GM18519 (cell line): ENCODE data around the gene SULT4A1.

Experiments
- ATAC-seq: cut with Tn5 transposase; IDR thresholded peaks from one replicate; pipeline ENCODE4 v1.9.1; 2021; ENCODE audit warnings: mild to moderate bottlenecking, moderate library complexity; ENCODE audit not compliant: unreplicated experiment, low FRiP score

Gene SULT4A1

DNA sequence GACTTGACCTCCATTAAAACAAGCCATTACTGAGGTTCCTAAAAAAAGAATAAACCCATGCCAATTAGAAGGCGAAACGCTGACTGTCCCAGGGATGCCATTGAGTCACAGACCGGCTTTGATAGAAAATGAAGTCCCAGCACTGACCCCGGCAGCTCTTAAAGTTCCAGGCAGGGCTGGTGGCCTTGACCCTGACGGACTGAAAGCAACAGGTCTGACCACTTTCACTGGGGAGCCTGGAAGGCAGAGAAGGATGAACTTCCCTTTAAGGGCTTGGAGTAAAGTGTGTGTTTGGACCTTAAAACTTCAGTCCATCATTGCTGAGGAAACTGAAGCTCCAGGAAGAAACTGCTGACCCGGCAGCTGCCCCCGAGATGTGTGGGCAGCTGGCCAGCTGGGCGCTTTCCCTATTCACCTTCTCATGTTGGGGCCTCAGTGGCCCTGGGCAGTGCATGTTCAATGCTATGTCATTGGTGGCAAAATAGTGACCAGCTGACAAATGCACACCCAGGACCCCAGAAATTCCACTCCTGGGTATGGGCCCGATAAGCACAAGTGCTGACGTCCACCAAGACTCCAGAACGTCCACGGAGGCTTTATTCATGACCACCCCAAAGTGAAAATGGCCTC, 31.3 kb downstream of the SULT4A1 start:
- no peak for ATAC-seq

- no peak for ATAC-seq
These were observed 32.1 kb downstream of the SULT4A1 start for GRCh38 chr22:43829904-43830851.

DNA sequence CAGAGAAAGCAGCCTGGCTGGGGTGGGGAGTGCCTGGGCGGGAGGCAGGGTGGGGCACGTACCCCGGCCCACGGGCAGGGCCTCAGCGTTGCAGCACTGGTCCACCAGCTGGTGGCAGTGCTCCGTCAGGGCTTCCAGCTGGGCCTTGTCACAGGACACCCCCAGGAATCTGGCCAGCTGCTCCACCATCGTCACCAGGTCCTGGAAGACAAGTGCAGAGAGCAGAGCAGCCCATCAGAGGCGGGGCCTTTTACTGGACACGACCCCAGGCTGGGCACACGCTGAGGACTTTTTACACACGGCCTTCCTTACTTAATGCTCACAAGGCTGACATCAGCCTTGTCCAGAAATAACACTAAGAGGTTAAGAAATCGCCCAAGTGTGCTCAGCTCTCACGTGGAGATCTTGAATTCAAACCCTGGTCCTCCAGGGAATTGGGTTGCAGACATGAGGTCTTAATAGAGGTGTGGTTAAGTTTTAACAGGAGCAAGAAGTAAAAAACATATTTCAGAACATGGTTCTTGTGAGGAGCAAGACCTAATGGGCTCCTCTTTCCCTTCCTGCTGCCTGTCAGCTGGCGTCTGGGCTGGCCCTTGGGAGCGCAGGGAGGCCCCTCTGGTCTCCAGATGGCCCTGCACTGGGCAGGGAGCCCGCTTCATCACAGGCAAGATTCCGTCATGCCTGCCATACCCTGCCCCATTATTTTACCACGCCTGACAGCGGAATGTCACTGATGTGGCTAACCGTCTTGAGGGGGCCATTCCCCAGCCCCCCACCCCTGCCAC, 33.1 kb downstream of the SULT4A1 start:
- ATAC-seq = no peak

GRCh38 chr22:43828725-43828997, 33.7 kb downstream of the SULT4A1 start:
- no peak for ATAC-seq

DNA sequence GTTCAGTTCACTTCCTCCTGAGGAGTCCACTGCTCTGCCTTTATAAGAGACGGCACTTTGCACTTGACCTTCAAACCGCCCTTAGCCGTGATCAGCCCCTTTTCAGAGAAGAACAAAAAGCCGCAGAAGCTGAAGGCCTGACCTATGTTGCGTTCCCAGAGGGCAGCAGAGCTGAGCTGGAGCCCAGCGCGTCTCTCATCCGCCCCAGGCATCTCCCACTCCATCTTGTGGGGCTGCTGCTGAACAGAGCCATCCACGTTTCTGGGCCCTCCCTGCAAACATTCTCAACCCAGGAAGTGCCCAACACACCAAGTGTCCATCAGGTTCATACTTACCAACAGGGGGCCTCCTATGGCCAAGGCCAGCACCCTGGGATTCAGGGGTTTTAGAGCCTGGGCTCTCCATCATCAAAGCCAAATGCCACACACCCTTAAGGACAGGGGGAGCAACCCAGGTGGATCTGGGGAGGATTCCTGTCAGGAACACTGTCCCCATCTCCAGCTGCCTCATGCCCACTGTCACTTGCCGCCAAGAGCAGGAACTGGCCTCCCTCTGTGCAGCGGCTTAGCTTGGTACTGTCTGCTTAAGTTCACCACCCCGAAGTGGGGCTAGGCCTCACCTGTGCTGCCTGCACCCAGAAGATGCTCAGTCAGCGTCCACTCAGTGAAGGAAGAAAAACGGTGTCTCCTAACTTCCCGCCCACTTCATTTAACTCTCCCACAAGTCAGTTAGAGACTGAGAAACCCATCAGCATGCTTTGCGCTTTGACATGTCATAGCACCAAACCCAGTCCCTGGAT, 34.2 kb downstream of the SULT4A1 start:
- ATAC-seq = no peak

DNA sequence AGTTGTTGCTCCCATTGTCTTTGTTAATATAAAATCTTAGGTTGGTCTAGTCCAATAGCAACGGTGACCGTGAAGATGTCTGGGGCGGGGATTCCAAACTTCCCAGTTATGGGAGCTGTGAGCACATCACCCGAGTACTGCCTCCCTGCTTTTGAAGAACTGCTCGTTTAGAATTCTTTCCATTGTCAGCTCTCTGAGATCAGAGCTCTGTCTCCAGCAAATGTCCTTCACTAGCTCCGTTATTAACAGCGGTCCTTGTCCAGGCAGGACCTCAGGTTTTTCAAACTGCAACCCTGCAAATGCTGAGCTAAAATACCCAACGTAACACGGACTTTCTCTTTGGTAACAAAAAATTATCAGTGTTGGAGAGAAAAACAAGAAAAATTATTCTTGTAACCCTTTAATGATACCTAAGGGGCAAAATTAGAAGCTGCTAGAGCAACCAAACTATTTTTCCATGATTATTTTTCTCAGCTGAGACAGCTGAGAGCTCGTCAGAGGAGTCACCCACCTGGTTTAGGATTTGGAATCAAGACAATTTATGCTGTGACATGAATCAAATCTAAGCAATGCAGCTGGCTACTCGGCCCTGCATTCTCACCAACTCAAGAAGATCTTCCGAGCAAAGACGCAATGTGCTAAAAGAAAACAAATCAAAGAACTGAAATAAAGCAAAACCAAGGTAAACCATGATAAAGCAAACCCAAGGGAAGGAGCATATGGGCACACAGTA, 35.1 kb downstream of the SULT4A1 start:
- ATAC-seq = no peak

- ATAC-seq = no peak
These were observed 35.9 kb downstream of the SULT4A1 start for GRCh38 chr22:43826142-43827002.

- no peak for ATAC-seq
These were observed 36.7 kb downstream of the SULT4A1 start for GRCh38 chr22:43825651-43826050.

DNA sequence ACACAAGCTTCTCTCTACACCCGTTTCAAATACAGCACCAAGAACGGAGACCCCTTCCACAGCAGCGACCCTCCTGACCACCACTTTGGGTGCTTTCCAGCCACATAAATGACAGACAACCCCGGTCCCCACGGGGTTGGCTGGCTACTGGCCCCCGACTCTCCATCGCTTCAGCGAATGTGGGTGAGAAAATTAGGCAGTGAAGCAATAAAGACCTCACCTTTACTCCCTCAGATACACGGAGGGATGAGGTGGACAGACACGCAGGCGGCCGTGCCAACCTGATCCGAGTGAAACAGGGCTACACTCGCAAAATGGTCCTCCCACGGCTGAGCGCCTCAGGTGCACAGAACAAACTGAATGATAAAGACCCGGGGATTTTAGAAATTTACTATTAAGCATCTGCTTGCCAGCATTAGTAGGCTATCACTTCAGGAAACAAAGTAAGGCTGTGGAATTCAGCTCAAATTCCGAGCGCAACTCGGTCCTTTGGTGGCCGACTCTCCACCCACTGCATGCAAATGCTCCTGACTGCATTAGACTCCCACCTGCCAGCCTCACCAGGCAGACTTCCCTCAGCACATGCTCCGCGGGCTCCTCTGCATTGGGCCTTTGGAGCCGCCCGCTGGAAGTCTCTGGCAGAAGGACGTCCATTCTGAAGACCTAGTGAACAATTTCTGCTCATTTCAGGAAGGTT, 37.4 kb downstream of the SULT4A1 start:
- no peak for ATAC-seq

GRCh38 chr22:43823911-43824665, 38.2 kb downstream of the SULT4A1 start:
- ATAC-seq = no peak

- no peak for ATAC-seq
These were observed 38.9 kb downstream of the SULT4A1 start for GRCh38 chr22:43823353-43823908.

DNA sequence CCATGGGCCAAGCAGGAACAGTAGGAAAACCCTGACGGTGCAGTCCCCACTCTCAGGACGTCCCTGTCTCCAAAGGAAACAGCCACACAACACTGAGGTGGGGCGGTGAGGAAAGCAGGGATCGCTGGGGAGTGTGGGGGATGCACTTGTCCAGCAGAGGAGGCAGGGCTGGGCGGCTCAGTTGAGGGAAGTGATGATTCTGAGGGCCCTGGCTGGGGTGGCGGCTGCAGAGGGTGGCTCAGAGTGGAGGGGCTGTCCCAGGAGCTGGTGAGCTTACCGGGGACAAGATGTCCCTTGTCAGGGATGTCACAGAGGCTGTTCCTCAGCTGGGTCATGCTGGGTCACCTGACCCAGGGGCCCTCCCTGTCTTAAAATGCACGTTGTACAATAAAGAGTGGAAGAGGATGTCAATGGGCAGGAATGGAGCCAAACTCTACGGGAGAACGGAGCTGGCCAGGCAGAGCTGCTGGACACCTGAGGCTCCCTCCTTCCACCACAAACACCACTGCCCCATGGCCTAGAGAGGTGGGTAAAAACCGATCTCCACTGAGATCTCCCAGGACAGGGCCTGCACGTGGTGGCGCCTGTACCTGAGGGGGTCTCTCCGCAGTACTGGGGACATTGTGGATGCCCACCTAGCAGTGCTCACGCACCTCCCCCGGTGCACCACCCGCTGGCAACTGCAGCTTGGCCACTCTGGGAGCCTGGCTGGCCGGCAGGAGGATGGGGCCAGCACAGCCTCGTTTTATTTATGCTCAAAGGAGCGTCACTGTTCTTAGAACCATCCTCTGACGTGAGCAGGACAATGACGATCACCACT, 40.5 kb downstream of the SULT4A1 start:
- ATAC-seq = no peak

DNA sequence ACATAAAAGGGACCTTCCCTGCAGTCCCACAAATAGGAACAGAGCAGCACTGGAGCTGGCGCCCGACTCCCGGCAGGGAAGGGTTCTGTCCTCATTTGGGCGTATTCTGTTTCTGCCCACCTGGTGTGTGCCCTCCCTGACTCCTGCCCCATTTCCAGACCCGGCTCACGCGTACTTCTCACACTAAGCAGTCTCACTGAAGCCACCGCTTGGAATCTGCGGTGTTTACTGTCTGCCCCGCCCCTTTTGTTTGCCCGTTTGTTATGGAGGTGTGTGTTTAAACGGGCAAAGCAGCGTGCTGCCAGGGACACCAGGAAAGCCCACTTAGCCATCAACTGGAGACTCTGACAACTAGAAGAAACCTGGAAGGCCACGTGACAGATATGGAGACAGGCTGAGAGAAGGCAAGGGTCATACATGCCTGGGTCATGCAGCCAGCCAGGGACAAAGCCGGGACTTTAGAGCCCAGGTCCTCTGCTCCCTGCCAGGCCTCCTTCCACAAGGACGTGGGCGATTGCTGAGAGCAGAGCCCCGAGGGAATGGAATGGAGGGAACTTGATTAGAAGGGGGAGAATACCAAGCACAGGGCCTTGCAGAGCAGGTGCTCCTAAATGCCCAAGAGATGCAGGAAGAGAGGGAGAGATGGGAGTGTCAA, 41.5 kb downstream of the SULT4A1 start:
- ATAC-seq = no peak

DNA sequence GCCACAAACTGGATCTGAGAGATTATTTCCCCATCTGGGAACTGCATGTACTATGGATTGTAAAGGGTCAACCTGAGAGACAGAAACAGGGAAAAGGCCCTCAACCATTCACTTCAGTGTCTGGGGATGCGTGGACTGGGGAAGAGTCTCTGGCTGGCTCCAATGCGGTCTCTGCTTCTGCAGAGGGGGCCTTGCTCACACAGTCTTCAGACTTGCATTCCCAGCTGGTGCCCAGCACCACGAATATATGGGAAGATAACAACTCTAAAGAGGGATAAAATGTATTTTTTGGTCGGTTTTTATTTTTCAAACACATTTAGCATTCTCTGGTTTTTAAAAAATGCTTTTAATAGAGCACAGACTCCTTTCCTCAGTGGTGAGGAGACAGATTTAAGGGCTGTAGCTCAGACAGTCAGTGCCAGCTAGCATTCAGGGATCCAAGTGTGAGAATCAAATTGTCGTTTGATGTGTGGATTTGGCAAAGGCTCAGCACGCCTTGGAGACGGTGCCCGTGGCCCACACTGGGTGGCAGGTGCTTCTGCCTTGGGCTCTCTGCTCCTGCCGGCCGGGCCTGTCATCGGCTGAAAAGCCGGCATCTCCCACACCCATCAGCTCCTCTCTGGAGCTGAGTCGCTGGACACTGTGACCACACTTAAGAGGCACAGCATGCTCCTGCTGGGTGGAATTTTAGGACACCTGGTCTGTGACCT, 42.2 kb downstream of the SULT4A1 start:
- ATAC-seq = no peak

GRCh38 chr22:43819421-43819921, 42.8 kb downstream of the SULT4A1 start:
- ATAC-seq = no peak
